Activated CD4-positive, CD25-positive, alpha-beta regulatory T cell treated with anti-CD3 and anti-CD28 coated beads, Interleukin-2, amount 50 U/mL, for 16 hours (primary cell): Measurements from ENCODE around the gene FAM186B.
"Not testable (repeated sequence)": the region's sequence is repeated elsewhere in the genome, so short reads cannot be mapped to it uniquely, and the experiment has no call there.

Experiments
- DNase-seq: peaks from one replicate; pipeline ENCODE4 v3.0.0-alpha.2; 2020; ENCODE audit warnings: low read depth, low spot score

Gene FAM186B

DNA sequence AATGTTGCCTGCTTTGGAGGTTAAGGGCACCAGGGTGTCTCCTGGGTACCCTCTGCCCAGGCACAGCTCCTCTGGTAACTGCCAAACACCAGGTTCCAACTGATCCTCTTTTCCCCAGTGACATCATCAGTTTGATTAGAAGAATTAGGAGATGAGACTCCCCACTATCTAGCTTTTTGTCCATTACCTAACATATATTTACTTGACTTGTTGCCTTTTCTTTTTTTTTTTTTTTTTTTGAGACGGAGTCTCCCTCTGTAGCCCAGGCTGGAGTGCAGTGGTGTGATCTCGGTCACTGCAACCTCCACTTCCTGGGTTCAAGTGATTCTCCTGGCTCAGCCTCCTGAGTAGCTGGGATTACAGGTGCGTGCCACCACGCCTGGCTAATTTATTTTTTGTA is at the start of gene FAM186B:
FAM186B (minus strand) TSS at position 101 of the 400 bp plus-strand sequence. CDS start 162 bp downstream, outside the sequence.
- DNase-seq, result not testable (repeated sequence)

GRCh38 chr12:49654715-49655114 is 49.3 kb upstream of the FAM186B start:
- no peak for DNase-seq

- DNase-seq, result no peak
These were observed 47.6 kb upstream of the FAM186B start for GRCh38 chr12:49652921-49653520.

DNA sequence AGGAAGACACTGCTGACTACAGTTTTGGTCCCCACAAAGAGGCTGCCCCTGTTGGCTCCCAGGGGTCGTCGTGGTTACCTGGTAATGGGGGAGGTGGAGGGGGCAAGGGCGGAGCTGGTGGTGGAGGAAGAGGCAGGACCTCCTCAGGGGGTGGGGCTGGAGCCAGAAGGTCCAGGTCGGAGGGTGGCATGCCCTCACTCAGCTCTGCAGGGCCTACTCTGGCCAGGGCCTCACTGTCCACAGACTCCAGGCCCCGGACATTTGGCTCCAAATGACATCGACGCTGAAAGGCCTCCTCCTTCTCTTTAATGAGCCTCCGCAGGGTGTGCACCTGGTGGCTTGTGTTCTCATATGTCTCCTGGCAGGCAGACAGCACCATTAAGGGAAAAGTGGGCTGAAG is 46.4 kb upstream of the FAM186B start:
- no peak for DNase-seq

DNA sequence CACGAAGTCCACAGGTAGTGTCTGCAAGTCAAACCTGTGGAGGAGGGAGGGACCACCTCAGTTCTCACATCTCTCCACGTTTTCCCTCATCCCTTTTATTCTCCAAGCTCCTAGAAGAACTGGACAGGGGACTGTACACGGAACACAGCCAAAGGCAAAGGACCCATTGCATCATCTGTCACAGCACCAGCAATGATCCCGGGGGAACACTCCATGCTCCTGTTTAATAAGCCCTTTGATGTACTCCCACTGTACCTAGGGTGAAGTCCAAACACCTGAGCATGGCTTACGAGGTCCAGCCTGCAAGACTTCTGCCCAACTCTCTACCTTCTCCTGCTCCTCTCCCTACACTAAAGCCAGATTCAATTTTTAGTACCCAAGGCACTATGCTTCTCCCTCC is 44.5 kb upstream of the FAM186B start:
- DNase-seq, result no peak

GRCh38 chr12:49649445-49649844 is 44.0 kb upstream of the FAM186B start:
- DNase-seq, result no peak

DNA sequence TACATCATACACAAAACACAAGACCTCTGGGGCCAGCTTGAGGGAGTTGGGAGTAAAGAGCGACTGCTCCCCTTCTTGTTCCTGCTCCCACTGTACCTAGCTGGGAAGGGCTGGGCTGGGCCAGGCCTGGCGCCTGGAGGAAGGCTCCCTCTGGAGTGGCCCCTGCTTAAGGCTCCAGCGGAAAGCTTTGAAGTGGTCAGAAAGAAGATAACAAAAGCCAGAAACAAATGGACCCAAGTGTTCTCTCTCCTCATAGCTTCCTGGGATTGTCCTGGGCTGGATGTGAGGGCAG is 43.2 kb upstream of the FAM186B start:
- DNase-seq, result no peak

- DNase-seq, result no peak
These were observed 42.6 kb upstream of the FAM186B start for GRCh38 chr12:49647827-49648711.

DNA sequence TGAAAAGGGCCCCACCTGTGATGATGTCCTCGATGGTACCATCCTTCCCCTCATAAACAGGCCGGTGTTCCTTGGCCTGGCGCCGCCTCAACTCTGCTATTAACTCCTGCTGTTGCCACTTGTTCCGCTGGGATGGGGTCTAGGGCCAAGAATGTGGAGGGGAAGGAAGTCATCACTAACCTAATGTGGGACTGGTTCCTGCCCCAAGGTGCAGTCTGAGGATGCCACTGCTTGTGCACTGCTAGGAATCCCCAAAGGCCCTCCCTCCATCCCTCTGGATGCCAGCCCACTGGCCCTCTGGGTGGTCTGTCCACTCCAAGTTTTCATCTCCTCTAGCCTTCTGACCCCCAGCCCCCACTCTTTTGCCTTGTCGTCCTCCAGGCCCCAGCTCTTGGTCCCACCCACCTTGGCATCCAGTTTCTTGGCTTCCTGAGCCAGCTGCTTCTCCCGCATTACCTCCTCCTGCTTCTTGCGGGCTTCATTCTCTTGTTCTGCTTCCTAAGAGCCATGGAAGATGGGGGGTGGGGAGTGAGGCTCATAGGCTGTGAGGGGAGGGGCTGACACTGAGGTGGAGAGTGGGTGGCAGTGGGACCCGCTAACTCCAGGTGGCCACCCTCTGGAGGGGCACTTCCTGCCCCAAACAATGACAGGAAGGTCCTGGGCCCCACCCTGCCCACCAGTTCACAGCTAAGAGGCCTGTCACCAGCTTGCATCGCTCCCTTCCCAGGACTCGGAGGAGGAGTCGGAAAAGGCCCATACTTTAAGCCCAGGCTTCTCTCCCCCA is 41.6 kb upstream of the FAM186B start:
- DNase-seq, result no peak

DNA sequence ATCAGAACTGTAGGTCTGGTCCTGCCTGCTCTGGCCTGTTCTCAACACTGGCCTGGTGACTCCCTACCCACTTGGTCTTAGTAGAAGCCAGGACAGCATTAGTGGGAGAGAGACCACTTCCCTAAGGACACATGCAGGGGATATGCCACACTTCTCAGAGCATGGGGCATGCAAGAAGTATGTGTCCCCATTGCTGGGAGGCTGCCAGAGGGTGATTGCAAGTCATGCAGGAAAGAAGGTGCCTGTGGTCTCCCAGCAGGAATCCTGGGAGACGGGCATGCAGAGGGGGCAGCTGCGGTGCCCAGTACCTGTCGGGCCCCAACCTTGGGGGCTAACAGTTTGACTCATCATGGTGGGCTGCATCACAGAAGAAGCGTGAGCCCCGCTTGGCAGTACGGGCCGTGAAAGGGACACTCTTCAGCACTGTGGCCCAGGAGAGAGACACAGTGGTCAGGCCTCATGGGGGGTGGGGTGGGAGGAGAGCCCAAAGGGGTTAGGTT is 40.9 kb upstream of the FAM186B start:
- DNase-seq, result no peak

GRCh38 chr12:49645146-49646039 is 40.0 kb upstream of the FAM186B start:
- DNase-seq, result no peak

DNA sequence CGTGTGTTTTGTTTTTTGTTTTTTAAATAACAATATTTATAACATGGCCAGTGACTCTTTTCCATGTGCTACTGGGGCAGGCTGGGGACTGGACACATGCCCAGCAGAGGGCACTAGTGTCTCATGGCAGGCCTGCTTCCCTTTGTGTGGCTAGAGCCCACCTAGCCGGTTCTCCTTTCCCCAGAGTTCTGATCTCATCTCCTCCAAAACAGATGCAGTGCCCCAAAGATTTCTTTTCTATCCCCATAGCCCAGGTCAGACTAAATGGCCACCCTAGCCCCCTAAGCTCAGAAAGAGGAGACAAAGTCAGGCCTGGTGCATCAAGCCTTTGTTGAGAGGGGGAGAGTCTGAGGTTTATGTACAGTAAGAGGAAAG is 39.2 kb upstream of the FAM186B start:
- DNase-seq, result peak; percentile 64

GRCh38 chr12:49643961-49644619 is 38.7 kb upstream of the FAM186B start:
- no peak for DNase-seq

- DNase-seq, result no peak
These were observed 37.7 kb upstream of the FAM186B start for GRCh38 chr12:49643135-49643534.

DNA sequence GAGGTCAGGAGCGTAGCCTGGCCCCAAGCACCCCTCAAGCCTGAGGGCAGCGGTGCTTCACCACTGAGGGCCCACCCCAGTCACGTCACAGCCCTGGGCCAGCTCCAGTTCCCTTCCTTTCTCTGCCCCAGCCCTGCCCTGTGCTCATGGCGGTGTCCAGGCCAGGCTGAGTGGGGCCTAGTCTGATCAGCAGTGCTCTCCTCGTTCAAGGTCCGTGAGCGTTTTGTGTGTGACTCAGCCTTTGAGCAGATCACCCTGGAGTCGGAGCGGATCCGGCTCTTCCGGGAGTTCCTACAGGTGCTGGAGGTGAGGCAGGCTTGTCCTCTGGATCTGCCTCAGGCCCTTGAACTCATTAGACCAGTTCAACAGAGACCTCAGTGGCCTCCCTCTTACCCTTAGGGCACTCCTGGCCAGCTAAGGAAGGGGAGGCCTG is 36.9 kb upstream of the FAM186B start:
- no peak for DNase-seq

- no peak for DNase-seq
These were observed 36.4 kb upstream of the FAM186B start for GRCh38 chr12:49641748-49642369.

- peak; percentile 9 for DNase-seq
These were observed 31.7 kb upstream of the FAM186B start for GRCh38 chr12:49636979-49637755.

DNA sequence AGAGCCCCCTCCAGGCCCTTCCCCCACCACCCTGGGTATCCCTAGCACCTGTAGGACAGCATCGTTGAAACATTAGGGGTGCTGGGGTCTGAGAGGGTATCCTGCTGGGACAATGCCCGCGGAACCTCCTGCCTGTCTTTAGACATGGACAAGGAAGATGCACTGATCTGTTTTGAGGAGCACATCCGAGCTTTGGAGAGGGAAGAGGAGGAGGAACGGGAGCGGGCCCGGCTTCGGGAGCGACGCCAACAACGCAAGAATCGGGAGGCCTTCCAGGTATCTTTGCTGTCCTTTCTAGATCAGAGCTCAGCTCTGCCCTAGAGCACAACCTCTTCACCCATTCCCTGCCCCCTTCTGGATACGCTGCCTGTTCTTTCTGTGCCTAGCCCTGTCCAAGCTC is 31.1 kb upstream of the FAM186B start:
- DNase-seq, result no peak

DNA sequence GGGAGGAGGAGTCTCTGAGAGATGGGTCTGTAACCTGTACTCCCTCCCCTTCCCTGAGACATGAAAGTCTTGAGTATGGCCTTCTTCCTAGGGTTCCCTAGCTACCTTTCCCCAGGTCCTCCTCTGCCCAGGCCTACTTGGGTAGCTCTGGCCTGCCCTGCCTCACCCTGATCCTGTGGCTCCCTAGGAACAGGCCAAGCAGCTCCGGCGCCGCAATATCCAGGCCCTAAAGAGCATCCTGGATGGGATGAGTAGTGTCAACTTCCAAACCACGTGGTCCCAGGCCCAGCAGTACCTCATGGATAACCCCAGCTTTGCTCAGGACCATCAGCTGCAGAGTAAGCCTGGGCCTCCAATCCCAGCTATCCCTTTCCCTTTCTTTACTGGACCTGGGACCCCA is 30.2 kb upstream of the FAM186B start:
- DNase-seq, result no peak

DNA sequence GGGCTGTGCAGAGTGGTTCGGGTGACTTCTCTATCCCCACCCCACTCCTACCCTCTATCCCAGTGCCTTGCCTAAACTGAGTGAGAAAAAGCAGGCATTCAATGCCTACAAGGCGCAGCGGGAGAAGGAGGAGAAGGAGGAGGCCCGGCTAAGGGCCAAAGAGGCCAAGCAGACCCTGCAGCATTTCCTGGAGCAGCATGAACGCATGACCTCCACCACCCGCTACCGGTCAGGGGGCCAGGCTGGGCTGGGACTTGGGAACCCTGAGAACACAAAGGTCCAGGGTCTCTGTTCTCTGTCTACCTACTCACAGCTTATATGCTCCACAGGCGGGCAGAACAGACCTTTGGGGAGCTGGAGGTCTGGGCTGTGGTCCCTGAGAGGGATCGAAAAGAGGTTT is 29.6 kb upstream of the FAM186B start:
- no peak for DNase-seq
